Activated CD8-positive, alpha-beta memory T cell treated with anti-CD3 and anti-CD28 coated beads for 1 hour (primary cell): ENCODE results near the gene ATP11A.
"Not testable (repeated sequence)": the region's sequence is repeated elsewhere in the genome, so short reads cannot be mapped to it uniquely, and the experiment has no call there.

ENCODE experiments used
- DNase-seq, 2 donors: peaks; one replicate each; pipeline ENCODE4 v3.0.0-alpha.2; 2020; ENCODE audit warnings: low read depth in 1 of 2; ENCODE audit errors: extremely low read depth in 1 of 2

ATP11A gene

DNA sequence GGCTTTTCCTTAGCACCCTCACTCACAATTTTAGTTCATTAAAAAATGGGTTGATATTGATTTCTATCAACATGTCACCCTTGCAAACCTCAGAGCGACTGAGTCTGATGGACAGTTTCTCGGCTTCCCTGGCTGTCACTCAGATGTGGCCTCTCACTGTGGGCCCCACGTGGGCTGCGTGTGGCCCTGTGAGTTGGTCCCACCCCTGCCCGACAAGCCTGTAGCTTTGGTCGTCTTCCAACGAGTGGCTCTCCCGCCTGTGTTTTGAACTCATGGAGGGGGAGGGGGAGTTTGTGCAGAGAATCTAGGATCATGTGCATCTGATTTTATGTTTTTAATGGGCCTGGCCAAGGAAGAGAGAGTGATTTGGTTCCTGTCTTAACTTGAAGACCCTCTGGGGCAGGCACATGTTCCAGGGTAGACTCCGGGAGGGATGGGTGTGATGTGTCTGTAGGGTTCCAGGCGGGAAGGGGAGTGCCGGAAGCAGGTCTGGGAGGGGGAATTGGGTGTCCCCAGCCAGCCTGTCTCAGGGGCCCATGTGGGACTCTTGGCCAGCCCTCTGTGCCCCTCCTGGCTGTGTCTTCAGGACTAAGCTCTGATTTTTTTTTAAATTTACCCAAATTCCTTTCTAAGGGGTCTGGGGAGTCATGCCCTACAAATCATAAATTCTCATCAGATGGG, 18.9 kb downstream of the ATP11A start:
- no peak for DNase-seq

DNA sequence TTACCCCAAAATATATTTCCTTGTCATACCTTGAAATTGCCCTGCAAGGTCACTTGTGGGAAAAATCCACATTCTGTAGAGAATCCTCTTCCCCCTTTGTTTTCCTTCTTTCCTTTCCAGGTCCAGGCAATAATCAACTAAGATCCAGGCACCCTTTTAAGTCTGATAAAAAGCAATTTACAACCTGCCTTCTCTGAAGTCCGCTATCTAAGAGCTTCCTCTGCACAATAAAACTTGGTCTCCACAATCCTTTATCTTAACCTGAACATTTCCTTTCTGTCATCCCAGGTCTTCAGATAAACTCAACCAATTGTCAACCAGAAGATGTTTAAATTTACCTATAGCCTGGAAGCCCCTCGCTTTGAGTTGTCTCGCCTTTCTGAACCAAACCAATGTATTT, 19.5 kb downstream of the ATP11A start:
- not testable (repeated sequence) for DNase-seq

DNA sequence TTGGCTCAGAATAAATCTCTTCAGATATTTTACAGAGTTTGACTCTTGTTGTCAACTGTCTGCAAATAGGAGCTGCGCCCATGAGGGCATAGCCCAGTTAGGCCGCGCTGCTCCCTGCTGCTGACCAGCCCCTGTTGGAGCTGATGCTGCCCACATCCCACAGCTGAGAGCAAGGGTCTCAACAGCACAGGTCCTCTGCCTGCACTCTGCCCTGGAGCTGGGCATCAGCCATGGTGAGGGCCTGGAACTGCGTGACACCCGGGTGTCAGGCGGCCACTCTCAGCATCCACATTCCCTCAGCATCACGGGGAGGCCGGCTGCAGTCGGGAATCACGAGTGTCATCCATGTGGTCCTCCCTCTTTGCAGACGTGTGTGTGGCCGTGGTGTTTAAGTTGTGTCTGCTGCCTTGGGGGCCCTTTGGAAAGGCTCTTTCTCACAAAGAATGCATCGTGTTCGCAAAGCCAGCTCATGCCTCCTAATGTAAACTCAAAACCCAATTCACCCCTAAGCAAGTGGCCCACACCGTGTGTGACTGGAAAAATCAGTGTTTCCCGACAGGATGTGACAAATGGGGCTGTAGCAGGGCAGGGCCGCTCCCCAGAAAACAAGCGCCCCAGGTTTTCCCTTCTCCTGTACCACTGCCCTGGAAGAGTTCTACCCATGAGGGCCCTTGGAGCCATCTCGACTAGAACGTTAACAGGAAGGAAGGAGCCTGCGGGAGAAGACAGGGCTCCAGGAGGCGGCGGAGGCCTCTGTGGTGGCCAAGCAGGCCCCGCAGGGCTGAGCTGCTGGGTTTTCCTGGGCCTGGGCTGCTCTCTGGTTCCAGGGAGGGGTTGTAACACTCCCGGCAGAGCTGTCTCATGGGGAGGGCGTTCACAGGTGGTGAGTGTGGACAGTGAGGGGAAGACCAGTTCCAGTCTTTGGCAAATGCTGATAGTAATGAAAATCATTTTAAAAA, 20.3 kb downstream of the ATP11A start:
- DNase-seq, result no peak

DNA sequence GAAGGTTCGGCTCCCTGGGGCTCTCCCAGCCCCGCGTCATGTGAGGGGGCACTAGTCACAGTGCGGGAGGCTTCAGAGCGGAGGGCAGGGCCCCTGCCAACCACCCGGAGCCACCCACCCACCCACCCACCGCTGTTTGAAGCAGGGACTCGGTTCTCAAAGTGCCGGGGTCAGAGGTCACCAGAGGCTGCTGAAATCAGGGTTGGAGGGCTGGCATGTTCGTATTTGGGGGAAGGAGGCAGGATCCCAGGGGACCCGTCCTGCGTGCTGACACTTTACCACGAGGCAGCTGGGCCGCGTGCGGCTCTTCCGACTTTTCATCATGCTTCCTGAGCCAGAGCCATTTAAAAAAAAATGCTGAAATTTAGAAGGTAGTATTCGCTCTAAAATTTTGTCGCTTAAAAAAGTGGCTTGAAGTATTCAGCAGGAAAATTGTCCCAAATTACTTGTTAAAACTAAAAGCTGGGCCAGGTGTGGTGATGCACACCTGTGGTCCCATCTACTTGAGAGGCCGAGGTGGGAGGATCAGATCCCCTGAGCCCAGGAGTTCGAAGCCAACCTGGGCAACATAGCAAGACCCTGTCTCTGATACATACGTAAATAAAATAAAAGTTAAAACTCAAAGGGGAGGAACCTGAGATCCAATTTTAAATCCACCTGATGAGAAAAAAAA, 21.2 kb downstream of the ATP11A start:
- DNase-seq, result no peak

DNA sequence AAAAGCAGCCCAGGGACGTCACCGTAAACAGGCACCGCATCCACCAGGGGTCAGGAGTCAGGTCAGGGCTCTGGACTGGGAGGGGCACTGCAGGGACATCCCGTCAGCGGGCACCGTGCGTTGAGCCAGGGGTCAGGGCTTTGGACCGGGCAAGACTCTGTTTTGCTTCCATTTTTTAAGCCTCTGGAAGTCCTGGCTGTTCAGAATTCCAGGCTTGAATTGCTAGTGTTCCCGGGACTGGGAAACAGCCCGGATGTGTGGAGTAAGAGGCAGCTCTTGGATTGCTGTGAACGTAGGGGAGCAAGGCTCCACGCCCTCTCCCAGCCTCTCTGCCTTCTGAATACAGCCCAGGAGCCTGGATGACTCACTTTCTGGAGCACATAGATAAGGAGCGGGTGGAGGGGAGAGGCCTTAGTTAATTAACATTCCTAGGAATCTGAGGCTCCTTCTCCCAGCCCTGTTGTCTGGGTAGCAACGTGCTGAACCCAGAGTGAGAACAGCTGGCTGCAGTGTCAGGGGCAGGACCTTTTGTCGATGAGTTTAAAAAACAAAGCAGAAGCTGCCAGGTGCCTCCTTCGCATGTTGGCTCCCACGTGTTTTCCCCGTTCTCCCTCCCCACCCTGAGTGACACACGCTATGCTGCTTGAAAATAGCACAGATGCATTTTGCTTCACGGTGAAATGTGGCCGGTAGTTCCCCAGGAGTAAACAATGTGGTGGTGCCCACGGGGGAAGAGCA, 21.9 kb downstream of the ATP11A start:
- DNase-seq, result no peak

DNA sequence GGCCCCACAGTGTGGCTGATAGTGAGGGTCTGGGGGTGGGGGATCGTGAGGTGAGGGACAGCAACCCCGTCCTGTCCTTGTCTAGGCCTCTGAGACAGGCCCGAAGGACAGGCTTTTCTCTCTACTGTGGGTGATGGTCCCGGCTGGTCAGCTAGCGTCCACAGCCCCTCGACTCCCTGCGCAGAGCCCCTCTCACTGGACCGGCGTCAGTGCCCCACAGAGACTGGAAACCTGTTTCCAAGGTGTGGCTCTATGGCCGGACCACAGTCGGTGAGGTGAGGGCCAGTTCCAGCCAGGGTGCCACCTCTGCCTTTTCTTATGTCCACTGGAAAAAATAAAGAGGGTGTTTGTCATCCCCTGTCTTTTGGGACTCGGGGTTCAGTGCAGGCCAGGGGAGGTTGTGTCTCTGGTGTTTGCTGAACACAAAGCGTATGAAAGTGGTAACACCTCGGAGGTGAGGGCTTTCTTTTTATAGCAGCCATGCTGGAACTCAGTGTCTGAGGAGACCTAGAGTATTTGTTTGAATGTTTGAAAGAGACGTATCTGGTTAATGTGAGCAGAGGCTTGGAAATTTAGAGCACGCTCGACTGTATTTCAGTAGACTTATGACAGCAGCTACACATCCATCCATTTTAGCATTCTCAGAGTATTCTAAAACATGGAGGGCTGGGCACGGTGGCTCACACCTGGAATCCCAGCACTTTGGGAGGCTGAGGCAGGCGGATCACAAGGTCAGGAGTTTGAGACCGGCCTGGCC, 22.8 kb downstream of the ATP11A start:
- no peak for DNase-seq

DNA sequence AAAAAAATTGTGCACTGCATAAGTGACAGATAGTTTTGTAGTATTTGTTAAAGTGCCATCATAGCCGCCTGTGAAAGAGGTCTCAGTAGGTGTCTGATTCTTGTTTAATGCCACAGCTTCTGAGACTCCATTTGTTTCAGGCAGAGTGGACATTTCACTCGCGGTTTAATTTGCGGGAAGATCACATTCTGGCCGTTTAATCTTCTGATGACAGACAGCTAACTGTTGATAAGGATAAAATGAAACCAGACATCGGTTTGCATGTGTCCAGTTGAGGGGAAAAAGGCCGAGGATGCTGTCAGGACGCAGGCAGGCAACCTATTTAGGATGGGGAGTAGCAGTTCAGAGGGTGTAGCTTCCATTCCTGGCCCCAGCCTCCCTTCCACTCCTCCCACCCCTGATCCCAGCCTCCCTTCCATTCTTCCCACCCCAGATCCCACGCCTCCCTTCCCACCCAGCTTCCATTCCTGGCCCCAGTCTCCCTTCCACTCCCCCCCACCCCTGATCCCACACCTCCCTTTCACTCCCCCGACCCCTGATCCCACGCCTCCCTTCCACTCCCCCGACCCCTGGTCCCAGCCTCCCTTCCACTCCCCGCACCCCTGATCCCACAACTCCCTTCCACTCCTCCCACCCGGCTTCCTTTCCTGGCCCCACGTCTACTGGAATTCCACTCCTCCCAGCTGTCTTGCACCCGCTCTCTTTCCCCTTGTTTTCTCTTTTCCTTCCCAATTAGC, 23.8 kb downstream of the ATP11A start:
- DNase-seq, result no peak

DNA sequence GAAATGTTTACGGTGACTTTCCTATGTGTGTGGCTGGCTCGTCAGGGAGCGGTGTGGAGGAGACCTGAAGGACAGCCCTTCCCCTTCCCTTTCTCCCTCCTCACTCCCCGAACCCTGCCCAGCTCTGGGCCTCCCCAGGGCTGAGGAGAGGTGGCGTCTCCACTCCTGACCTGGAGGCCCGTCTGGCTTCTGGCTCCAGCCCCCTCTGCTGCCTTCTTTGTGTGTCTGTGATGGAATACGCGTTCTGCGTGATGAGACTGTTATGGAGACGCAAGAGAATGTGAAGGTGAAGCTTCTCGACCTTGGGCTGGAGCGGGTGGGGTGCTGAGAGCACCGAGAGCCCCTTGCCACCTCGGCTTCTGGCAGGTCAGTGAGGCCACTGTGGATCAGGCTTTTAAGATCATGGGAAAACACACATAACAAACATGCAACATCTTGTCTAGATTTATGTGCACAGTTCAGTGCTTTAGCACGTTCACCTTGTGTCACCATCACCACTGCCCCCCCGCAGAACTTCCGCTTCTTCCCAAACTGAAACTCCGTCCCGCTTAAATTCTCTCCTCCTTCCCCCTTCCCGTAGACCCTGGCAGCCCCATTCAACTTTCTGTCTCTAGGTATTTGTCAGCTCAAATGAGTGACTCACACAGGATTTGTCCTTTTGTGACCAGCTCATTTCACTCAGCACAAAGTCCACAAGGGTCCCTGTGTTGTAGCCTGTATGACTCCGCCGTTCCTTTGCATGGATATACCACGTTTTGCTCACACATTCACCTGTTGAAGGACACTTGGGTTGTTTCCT, 24.7 kb downstream of the ATP11A start:
- DNase-seq, result no peak

DNA sequence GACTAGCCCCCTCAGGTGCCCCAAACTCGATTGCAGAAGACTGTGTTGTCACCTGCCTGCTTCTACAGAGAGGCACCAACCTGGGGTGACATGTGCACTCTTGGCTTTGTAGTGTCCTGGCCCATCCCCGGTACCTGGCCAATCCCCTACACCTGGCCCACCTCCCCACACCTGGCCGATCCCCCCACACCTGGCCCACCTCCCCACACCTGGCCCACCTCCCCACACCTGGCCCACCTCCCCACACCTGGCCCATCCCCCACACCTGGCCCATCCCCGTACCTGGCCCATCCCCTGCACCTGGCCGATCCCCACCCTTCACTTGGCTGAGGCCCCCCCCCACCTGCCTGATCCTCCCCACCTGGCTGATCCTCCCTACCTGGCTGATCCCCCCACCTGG, 25.4 kb downstream of the ATP11A start:
- DNase-seq, result no peak

DNA sequence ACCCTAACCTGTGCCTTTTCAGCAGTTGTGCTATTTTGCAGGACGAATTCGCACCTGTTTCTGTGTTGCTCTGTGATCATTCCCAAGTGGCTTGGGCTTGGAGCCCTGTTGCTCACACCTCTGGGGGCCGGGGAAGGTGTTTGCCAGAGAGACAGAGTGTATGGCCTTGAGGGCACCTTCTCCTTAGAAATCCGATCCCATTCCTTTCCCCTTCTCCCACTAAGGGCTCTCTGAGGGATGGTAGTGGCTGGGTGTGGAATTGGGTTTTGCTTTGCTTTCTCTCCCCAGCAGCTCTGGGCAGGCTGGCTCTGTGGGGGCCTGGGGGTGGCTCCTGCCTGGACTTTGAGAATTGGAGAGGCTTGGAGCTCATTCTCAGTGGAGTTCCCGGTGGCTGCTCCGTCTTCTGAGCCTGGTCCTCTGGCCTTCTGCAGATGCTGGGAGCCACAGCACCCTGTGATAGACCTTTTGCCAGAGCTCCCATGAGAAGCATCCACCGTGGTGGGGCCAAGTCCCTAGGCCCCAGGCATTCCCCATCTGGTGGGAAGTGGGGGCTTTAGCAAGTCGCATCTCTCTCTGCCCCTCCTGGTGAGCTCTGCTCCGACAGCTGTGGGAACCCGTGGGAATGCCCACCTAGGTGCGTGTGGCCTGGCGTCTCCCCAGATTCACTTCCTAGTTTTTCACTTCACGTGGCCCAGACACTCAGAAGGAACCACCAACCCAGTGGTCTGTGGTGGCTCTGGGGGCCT, 26.1 kb downstream of the ATP11A start:
- no peak for DNase-seq

DNA sequence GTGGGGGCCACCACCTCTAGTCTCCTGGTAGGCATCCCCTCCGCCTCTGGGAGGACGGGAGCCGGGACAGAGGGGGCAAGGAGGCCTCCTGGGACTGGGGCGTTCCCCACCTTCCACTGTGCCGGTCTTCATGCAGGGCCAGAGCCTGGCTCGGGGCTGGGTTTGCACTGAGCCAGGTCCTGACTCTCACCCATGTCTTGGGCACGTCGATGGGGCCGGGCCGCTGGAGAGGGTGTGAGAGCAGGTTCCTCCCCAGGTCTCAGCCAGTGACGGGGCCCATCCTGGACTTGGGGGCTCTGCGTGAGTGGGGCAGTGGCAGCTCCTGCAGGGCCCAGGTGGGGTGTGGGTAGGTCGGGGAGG, 26.6 kb downstream of the ATP11A start:
- DNase-seq, result no peak

GRCh38 chr13:112716841-112717520, 27.1 kb downstream of the ATP11A start:
- no peak for DNase-seq

DNA sequence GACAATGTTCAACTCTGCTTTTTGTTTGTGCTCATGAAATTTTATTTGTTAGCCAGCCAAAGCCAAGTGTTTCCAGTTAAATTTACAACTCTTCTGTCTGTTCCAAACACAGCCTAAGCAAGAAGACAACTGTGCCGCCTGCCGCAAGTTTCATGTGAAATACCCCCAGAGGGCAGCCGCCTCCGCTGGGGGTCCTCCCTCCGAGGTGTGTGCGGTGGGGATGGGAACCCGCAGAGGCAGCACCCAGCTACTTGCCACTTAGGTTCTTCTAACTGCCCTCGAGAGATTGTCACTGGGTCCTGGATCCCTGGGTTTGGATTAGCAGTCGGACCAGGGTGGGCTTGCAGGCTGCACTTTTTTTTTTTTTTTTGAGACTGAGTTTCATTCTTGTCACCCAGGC, 28.5 kb downstream of the ATP11A start:
- DNase-seq, result no peak

GRCh38 chr13:112719016-112719415, 29.2 kb downstream of the ATP11A start:
- no peak for DNase-seq

DNA sequence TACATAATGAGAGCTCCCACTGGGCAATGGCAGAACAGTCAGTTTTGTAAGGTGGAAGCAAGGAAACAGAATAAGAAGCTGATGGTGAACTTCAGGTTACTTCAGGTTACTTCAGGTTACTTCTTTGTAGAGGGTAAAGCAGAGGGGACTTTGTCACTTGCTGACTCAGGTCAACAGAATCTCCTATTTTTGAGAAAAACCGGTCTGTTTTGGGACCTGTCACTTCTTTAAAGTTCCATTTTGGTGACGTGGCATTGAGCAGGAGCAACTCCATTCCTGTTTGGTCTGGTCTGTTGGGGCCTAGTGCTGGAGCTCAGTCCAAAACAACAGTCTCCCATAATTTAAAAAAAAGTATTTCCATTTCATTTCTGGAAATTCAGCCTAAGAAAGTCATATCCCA, 29.7 kb downstream of the ATP11A start:
- no peak for DNase-seq

GRCh38 chr13:112720251-112720650, 30.4 kb downstream of the ATP11A start:
- no peak for DNase-seq

DNA sequence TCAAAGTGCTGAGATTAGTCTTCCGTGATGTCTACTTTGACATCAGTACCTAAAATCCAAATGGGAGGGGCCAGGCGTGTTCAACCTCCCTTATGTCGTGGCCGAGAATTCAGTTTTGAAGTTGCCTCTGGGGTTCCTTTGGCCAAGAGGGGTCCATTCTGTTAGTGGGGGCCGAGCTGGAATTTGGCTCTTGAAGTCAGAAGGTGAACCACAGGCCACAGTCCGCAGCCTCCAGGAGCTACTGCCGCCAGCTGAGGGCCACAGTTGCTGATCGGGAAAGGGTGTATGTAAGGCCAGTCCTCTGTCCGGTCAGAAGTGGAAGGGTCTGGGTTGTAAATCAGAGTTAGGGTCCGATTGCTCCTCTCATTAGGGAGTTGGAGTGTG, 31.0 kb downstream of the ATP11A start:
- DNase-seq, result no peak
